GM13977 (cell line): ENCODE measurements around the gene SAMHD1.
"Not testable (repeated sequence)": the region's sequence is repeated elsewhere in the genome, so short reads cannot be mapped to it uniquely, and the experiment has no call there.

Source experiments
- DNase-seq: peaks from one replicate; pipeline ENCODE4 v3.0.0; 2012; ENCODE audit warnings: low spot score
- CTCF ChIP-seq: IDR thresholded peaks from 2 replicates; pipeline ENCODE4 v1.5.1; 2012; ENCODE audit warnings: mild to moderate bottlenecking, control low read depth; ENCODE audit not compliant: insufficient read depth; ENCODE audit errors: extremely low read depth, missing control alignments
- in situ Hi-C: fragments of 300-500 bp; cut with MboI; formaldehyde crosslinking; loops from one replicate; pipeline ENCODE4 v1.12.0; 2022; ENCODE audit warnings: low sequenced_read_pairs, low pct_unique_long_range_greater_than_20kb, mixed read lengths, inconsistent platforms; ENCODE audit not compliant: unreplicated experiment

Gene SAMHD1

GRCh38 chr20:36847009-36847709, 104.3 kb downstream of the SAMHD1 start:
- in situ Hi-C loops: no loop called here
- no peak for DNase-seq
- TF ChIP-seq CTCF: no peak

- TF ChIP-seq CTCF: no peak
Observed at GRCh38 chr20:36845288-36845971, 106.1 kb downstream of the SAMHD1 start.

GRCh38 chr20:36841030-36841429, 110.5 kb downstream of the SAMHD1 start:
- in situ Hi-C loops, DNase-seq: not testable (repeated sequence)

More at GRCh38 chr20:36845288-36845971, 106.1 kb downstream of the SAMHD1 start:
- in situ Hi-C loops: no loop called here
- no peak for DNase-seq
